ENCODE data around the gene SPPL2C. TPM values are rescaled to one million over a fixed set of nuclear protein-coding genes. Genes with fewer than 3 reads are reported as not detected.
A peak's percentile ranks its signal among the peaks of the same experiment; 100 is the strongest.

Gene SPPL2C
- total RNA-seq, 1 donor from 2014 or later = not detected

- intact Hi-C loops (cut with DNase I) = no loop called here
- DNase-seq (ENCODE audit: low spot score) = no peak
Measured at GRCh38 chr17:45868276-45868675, 23.6 kb downstream of the SPPL2C start.

- no peak for DNase-seq (ENCODE audit: low spot score)
- intact Hi-C loops (cut with DNase I) = no loop called here
Measured at GRCh38 chr17:45869676-45870341, 25.1 kb downstream of the SPPL2C start.

GRCh38 chr17:45870342-45870974 lies 25.8 kb downstream of the SPPL2C start:
- intact Hi-C loops (cut with DNase I) = no loop called here
- no peak for DNase-seq (ENCODE audit: low spot score)

- no peak for DNase-seq (ENCODE audit: low spot score)
- intact Hi-C loops (cut with DNase I) = no loop called here
Measured at GRCh38 chr17:45871718-45872117, 27.0 kb downstream of the SPPL2C start.

- no peak for DNase-seq (ENCODE audit: low spot score)
- intact Hi-C loops (cut with DNase I) = no loop called here
Measured at GRCh38 chr17:45873728-45874127, 29.0 kb downstream of the SPPL2C start.

GRCh38 chr17:45874151-45874550 lies 29.5 kb downstream of the SPPL2C start:
- DNase-seq (ENCODE audit: low spot score) = no peak
- intact Hi-C loops (cut with DNase I) = no loop called here

GRCh38 chr17:45876539-45876938 lies 31.9 kb downstream of the SPPL2C start:
- no peak for DNase-seq (ENCODE audit: low spot score)

GRCh38 chr17:45877467-45877866 lies 32.8 kb downstream of the SPPL2C start:
- intact Hi-C loops (cut with DNase I) = no loop called here
- DNase-seq (ENCODE audit: low spot score) = no peak

More at GRCh38 chr17:45876539-45876938, 31.9 kb downstream of the SPPL2C start:
- intact Hi-C loops (cut with DNase I) = no loop called here

GRCh38 chr17:45883063-45883462 lies 38.4 kb downstream of the SPPL2C start:
- intact Hi-C loops (cut with DNase I) = no loop called here
- DNase-seq (ENCODE audit: low spot score) = no peak

GRCh38 chr17:45886852-45887251 lies 42.2 kb downstream of the SPPL2C start:
- intact Hi-C loops (cut with DNase I) = no loop called here
- no peak for DNase-seq (ENCODE audit: low spot score)

- no peak for DNase-seq (ENCODE audit: low spot score)
Measured at GRCh38 chr17:45888392-45888791, 43.7 kb downstream of the SPPL2C start.

GRCh38 chr17:45889579-45889978 lies 44.9 kb downstream of the SPPL2C start:
- no peak for DNase-seq (ENCODE audit: low spot score)
- intact Hi-C loops (cut with DNase I) = no loop called here

More at GRCh38 chr17:45888392-45888791, 43.7 kb downstream of the SPPL2C start:
- intact Hi-C loops (cut with DNase I) = no loop called here

GRCh38 chr17:45893725-45894021 lies 49.0 kb downstream of the SPPL2C start:
- no peak for DNase-seq (ENCODE audit: low spot score)
- intact Hi-C loops (cut with DNase I) = loop anchor here (2.0 kb wide), 1 partner anchor 49 kb away; no protein-coding TSS in a partner anchor

GRCh38 chr17:45894022-45894784 lies 49.5 kb downstream of the SPPL2C start, which contains the start of gene MAPT:
MAPT (plus strand) TSS chr17:45894554; CDS start chr17:45962338, 67,784 bp downstream.
- intact Hi-C loops (cut with DNase I) = loop anchor here (2.0 kb wide), 1 partner anchor 49 kb away; no protein-coding TSS in a partner anchor
- DNase-seq (ENCODE audit: low spot score) = peak; percentile 94

- no peak for DNase-seq (ENCODE audit: low spot score)
- intact Hi-C loops (cut with DNase I) = loop anchor here (2.0 kb wide), 1 partner anchor 47 kb away; no protein-coding TSS in a partner anchor
Measured at GRCh38 chr17:45895304-45895968, 50.8 kb downstream of the SPPL2C start.

GRCh38 chr17:45895969-45896785 lies 51.5 kb downstream of the SPPL2C start:
- DNase-seq (ENCODE audit: low spot score) = no peak
- intact Hi-C loops (cut with DNase I) = loop anchor here (2.0 kb wide), 1 partner anchor 47 kb away; no protein-coding TSS in a partner anchor
